Urothelium cell line (cell line): ENCODE data around the gene SLC5A1.
"Not testable (repeated sequence)": the region's sequence is repeated elsewhere in the genome, so short reads cannot be mapped to it uniquely, and the experiment has no call there.

Experiments used
- DNase-seq: peaks from one replicate; pipeline ENCODE4 v3.0.0; 2011; ENCODE audit warnings: low spot score, mixed read lengths
- FAIRE-seq: peaks from 2 replicates; lab custom pipeline; 2011; peaks lifted over from hg19 to GRCh38; lab: Jason Lieb, UNC

SLC5A1 gene

GRCh38 chr22:32083000-32083399 lies 39.9 kb downstream of the SLC5A1 start:
- no peak for DNase-seq
- FAIRE-seq, result peak; percentile 44

- DNase-seq, result no peak
- FAIRE-seq, result no peak
These were observed 40.8 kb downstream of the SLC5A1 start for GRCh38 chr22:32083814-32084213.

GRCh38 chr22:32088084-32088483 lies 45.0 kb downstream of the SLC5A1 start:
- no peak for FAIRE-seq
- DNase-seq, result no peak

GRCh38 chr22:32097018-32097417 lies 54.0 kb downstream of the SLC5A1 start:
- DNase-seq, result no peak
- FAIRE-seq, result no peak

- DNase-seq (no peak), FAIRE-seq (no peak)
These were observed 54.9 kb downstream of the SLC5A1 start for GRCh38 chr22:32097881-32098499.

- DNase-seq, result no peak
- no peak for FAIRE-seq
These were observed 57.6 kb downstream of the SLC5A1 start for GRCh38 chr22:32100711-32101110.

GRCh38 chr22:32103658-32104315 lies 60.7 kb downstream of the SLC5A1 start:
- DNase-seq, result no peak
- FAIRE-seq, result no peak

- peak; percentile 68 for DNase-seq
These were observed 63.9 kb downstream of the SLC5A1 start for GRCh38 chr22:32106930-32107329.

GRCh38 chr22:32112380-32112779 lies 69.3 kb downstream of the SLC5A1 start:
- FAIRE-seq (no peak), DNase-seq (no peak)

More at GRCh38 chr22:32106930-32107329, 63.9 kb downstream of the SLC5A1 start:
- peak; percentile 44 for FAIRE-seq

- DNase-seq (no peak), FAIRE-seq (no peak)
These were observed 76.6 kb downstream of the SLC5A1 start for GRCh38 chr22:32119568-32120235.

- no peak for FAIRE-seq
- no peak for DNase-seq
These were observed 77.5 kb downstream of the SLC5A1 start for GRCh38 chr22:32120603-32121002.

GRCh38 chr22:32122899-32123298 lies 79.8 kb downstream of the SLC5A1 start:
- FAIRE-seq (no peak), DNase-seq (no peak)

GRCh38 chr22:32123657-32124056 lies 80.6 kb downstream of the SLC5A1 start:
- FAIRE-seq, result no peak
- no peak for DNase-seq

- no peak for DNase-seq
- FAIRE-seq, result no peak
These were observed 84.8 kb downstream of the SLC5A1 start for GRCh38 chr22:32127904-32128303.

- FAIRE-seq, result peak; percentile 44
- DNase-seq, result no peak
These were observed 87.4 kb downstream of the SLC5A1 start for GRCh38 chr22:32130464-32130863.

- DNase-seq (no peak), FAIRE-seq (no peak)
These were observed 89.1 kb downstream of the SLC5A1 start for GRCh38 chr22:32132126-32132525.

- FAIRE-seq (no peak), DNase-seq (no peak)
These were observed 89.7 kb downstream of the SLC5A1 start for GRCh38 chr22:32132783-32133182.

GRCh38 chr22:32134796-32135195 lies 91.7 kb downstream of the SLC5A1 start:
- not testable (repeated sequence) for DNase-seq, FAIRE-seq

GRCh38 chr22:32135958-32136357 lies 92.9 kb downstream of the SLC5A1 start:
- FAIRE-seq, result peak; percentile 81

GRCh38 chr22:32136881-32137280 lies 93.8 kb downstream of the SLC5A1 start:
- not testable (repeated sequence) for DNase-seq, FAIRE-seq

More at GRCh38 chr22:32135958-32136357, 92.9 kb downstream of the SLC5A1 start:
- peak; percentile 70 for DNase-seq

- DNase-seq, result peak; percentile 36
- not testable (repeated sequence) for FAIRE-seq
These were observed 94.8 kb downstream of the SLC5A1 start for GRCh38 chr22:32137731-32138324.
